HEK293T (cell line): ENCODE measurements around the gene SNRNP48.

ENCODE experiments used
- BHLHE40 ChIP-seq: fragments of 450-650 bp; IDR thresholded peaks from 2 replicates; pipeline ENCODE4 v1.6.1; 2016; ENCODE audit warnings: mild to moderate bottlenecking, moderate library complexity, borderline replicate concordance
- ELF4 ChIP-seq: fragments of 450-650 bp; IDR thresholded peaks from 2 replicates; pipeline ENCODE4 v1.6.1; 2017; ENCODE audit warnings: antibody characterized with exemption
- FOXA1 ChIP-seq: fragments of 450-650 bp; IDR thresholded peaks from 2 replicates; pipeline ENCODE4 v1.6.1; 2016; ENCODE audit warnings: mild to moderate bottlenecking
- SP1 ChIP-seq: fragments of 450-650 bp; IDR thresholded peaks from 2 replicates; pipeline ENCODE4 v1.6.1; 2017

DNA sequence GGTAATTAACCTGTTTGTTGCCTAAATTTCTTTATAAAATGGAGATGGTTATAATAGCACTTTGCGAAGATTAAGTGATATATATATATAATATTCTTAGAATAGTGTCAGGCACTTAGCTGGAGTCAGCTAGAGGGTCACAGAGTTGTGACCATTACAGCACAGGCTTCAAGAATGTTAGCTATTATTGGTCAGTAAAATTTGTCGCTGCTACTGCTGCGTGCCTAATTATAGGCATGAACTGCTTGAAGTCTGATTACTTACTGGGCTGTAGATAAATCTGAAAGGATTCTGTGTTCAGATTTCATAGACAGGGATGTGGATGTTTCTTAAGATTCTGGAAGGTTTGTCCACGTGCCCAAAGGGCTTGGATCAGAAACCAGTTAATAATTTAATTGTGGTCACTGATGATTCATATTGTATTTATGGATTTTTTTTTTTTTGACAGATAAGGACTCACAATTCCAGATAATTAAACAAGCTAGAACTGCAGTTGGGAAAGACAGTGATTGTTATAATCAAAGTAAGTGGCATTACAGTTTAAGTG lies 4.7 kb downstream of the SNRNP48 start:
- no peak for TF ChIP-seq FOXA1
- TF ChIP-seq ELF4, result no peak
- no peak for TF ChIP-seq BHLHE40
- TF ChIP-seq SP1, result no peak
